ENCODE measurements around the gene FOXL2.

The FOXL2 gene

GRCh38 chr3:138976047-138976446 is 29.1 kb upstream of the FOXL2 start:
- DNase-seq (ENCODE audit: low spot score): no peak
- no peak for ATAC-seq (ENCODE audit: low read depth)
- no peaks in the 10 kb centered on the region for H3K4me1 ChIP-seq (ENCODE audit: insufficient read depth, poor library complexity, severe bottlenecking)
- H3K4me3 ChIP-seq (ENCODE audit: severe bottlenecking): no peak overlapping the region
- H3K27ac ChIP-seq (ENCODE audit: poor library complexity, severe bottlenecking): no peak overlapping the region
- H3K27me3 ChIP-seq (ENCODE audit: insufficient read depth, poor library complexity, severe bottlenecking): no peaks in the 10 kb centered on the region
- no peaks in the 10 kb centered on the region for H3K9me3 ChIP-seq (ENCODE audit: severe bottlenecking)
- TF ChIP-seq, protein P1, sequence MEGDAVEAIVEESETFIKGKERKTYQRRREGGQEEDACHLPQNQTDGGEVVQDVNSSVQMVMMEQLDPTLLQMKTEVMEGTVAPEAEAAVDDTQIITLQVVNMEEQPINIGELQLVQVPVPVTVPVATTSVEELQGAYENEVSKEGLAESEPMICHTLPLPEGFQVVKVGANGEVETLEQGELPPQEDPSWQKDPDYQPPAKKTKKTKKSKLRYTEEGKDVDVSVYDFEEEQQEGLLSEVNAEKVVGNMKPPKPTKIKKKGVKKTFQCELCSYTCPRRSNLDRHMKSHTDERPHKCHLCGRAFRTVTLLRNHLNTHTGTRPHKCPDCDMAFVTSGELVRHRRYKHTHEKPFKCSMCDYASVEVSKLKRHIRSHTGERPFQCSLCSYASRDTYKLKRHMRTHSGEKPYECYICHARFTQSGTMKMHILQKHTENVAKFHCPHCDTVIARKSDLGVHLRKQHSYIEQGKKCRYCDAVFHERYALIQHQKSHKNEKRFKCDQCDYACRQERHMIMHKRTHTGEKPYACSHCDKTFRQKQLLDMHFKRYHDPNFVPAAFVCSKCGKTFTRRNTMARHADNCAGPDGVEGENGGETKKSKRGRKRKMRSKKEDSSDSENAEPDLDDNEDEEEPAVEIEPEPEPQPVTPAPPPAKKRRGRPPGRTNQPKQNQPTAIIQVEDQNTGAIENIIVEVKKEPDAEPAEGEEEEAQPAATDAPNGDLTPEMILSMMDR (IDR thresholded peaks at IDR 0.05; ENCODE audit: poor library complexity, severe bottlenecking): no peak
- no peaks in the 10 kb centered on the region for H3K36me3 ChIP-seq (ENCODE audit: low read depth)

DNA sequence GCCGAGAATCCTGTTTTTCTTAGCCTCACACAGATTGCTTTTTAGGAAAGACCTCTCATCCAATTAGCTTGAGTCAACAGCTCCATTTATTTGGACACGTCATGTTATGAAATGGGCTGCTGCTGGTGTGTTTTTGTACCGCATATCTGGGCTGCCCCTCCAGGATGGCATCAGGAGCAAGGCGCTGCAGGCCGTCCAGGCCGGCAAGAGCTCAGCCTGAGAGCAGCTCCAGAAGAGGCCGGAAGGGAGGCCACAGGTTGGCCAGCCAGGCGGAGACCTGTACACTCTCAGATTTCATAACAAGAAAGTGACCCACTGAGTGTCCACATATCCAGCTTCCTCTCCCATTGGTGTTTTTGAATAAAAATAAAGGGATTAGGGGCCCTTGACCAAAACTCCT is 28.4 kb upstream of the FOXL2 start:
- Histone ChIP-seq H3K4me1 (ENCODE audit: insufficient read depth, poor library complexity, severe bottlenecking) (no peaks in the 10 kb centered on the region), H3K9me3 (ENCODE audit: severe bottlenecking) (no peaks in the 10 kb centered on the region), H3K4me3 (ENCODE audit: severe bottlenecking) (no peak overlapping the region), H3K27me3 (ENCODE audit: insufficient read depth, poor library complexity, severe bottlenecking) (no peaks in the 10 kb centered on the region), H3K36me3 (ENCODE audit: low read depth) (no peaks in the 10 kb centered on the region), H3K27ac (ENCODE audit: poor library complexity, severe bottlenecking) (no peak overlapping the region)
- TF ChIP-seq, protein P1 (IDR thresholded peaks at IDR 0.05; ENCODE audit: poor library complexity, severe bottlenecking): no peak
- ATAC-seq (ENCODE audit: low read depth) (no peak), DNase-seq (ENCODE audit: low spot score) (no peak)

GRCh38 chr3:138974462-138974861 is 27.5 kb upstream of the FOXL2 start:
- peak; percentile 77 for ATAC-seq (ENCODE audit: low read depth)
- H3K9me3 ChIP-seq (ENCODE audit: severe bottlenecking): no peaks in the 10 kb centered on the region

DNA sequence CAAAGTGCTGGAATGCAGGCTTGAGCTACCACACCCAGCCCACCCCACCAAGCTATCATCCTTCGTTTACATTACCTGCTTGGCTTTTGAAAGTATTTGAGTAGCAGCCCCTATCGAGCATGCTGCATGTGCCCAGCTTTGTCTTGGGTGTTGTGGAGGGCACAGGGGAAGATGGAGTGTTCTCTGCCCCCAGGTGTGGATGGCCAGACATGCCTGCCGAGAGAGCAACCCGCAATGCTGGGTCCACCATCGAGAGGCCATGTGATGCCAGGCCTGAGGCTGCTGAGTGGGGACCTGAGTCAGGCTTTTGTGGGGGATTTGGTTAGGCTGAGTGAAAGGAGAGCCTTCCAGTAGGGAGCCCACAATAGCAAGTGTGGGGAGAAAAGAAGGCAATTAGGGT is 26.0 kb upstream of the FOXL2 start:
- Histone ChIP-seq H3K27me3 (ENCODE audit: insufficient read depth, poor library complexity, severe bottlenecking) (no peaks in the 10 kb centered on the region), H3K36me3 (ENCODE audit: low read depth) (no peaks in the 10 kb centered on the region), H3K4me3 (ENCODE audit: severe bottlenecking) (no peak overlapping the region), H3K27ac (ENCODE audit: poor library complexity, severe bottlenecking) (no peak overlapping the region), H3K4me1 (ENCODE audit: insufficient read depth, poor library complexity, severe bottlenecking) (no peaks in the 10 kb centered on the region), H3K9me3 (ENCODE audit: severe bottlenecking) (no peaks in the 10 kb centered on the region)
- ATAC-seq (ENCODE audit: low read depth): no peak
- no peak for DNase-seq (ENCODE audit: low spot score)
- TF ChIP-seq, protein P1 (IDR thresholded peaks at IDR 0.05; ENCODE audit: poor library complexity, severe bottlenecking): no peak

More at GRCh38 chr3:138974462-138974861, 27.5 kb upstream of the FOXL2 start:
- Histone ChIP-seq H3K27ac (ENCODE audit: poor library complexity, severe bottlenecking) (no peak overlapping the region), H3K4me3 (ENCODE audit: severe bottlenecking) (no peak overlapping the region), H3K4me1 (ENCODE audit: insufficient read depth, poor library complexity, severe bottlenecking) (no peaks in the 10 kb centered on the region), H3K27me3 (ENCODE audit: insufficient read depth, poor library complexity, severe bottlenecking) (no peaks in the 10 kb centered on the region), H3K36me3 (ENCODE audit: low read depth) (no peaks in the 10 kb centered on the region)
- TF ChIP-seq, protein P1 (IDR thresholded peaks at IDR 0.05; ENCODE audit: poor library complexity, severe bottlenecking): no peak
- no peak for DNase-seq (ENCODE audit: low spot score)

- ATAC-seq (ENCODE audit: low read depth): no peak
- DNase-seq (ENCODE audit: low spot score): no peak
- TF ChIP-seq, protein P1 (IDR thresholded peaks at IDR 0.05; ENCODE audit: poor library complexity, severe bottlenecking): no peak
- Histone ChIP-seq H3K9me3 (ENCODE audit: severe bottlenecking) (no peaks in the 10 kb centered on the region), H3K27me3 (ENCODE audit: insufficient read depth, poor library complexity, severe bottlenecking) (no peaks in the 10 kb centered on the region), H3K36me3 (ENCODE audit: low read depth) (no peaks in the 10 kb centered on the region), H3K27ac (ENCODE audit: poor library complexity, severe bottlenecking) (no peak overlapping the region), H3K4me3 (ENCODE audit: severe bottlenecking) (no peak overlapping the region), H3K4me1 (ENCODE audit: insufficient read depth, poor library complexity, severe bottlenecking) (no peaks in the 10 kb centered on the region)
Measured at GRCh38 chr3:138971766-138972320, 24.9 kb upstream of the FOXL2 start.
